Bronchial epithelial cell (primary cell): ENCODE data around the gene MPP3. TPM values are rescaled to one million over a fixed set of nuclear protein-coding genes. Genes with fewer than 3 reads are reported as not detected.
A peak's percentile ranks its signal among the peaks of the same experiment; 100 is the strongest.
"Not testable (repeated sequence)": the region's sequence is repeated elsewhere in the genome, so short reads cannot be mapped to it uniquely, and the experiment has no call there.

Source experiments
- DNase-seq: peaks from one replicate; pipeline ENCODE4 v3.0.0-alpha.2; 2010; ENCODE audit warnings: low read depth
- FAIRE-seq: peaks from 2 replicates; lab custom pipeline; 2011; peaks lifted over from hg19 to GRCh38; lab: Jason Lieb, UNC
- H3K27me3 ChIP-seq: 2 replicates; pipeline ENCODE4 v1.5.1; 2011; ENCODE audit warnings: low read length; ENCODE audit not compliant: control insufficient read depth, insufficient read depth
- H3K36me3 ChIP-seq: 2 replicates; pipeline ENCODE4 v1.5.1; 2011; ENCODE audit warnings: low read length; ENCODE audit not compliant: control insufficient read depth, insufficient read depth
- H3K4me3 ChIP-seq: 2 replicates; pipeline ENCODE4 v1.5.1; 2011; ENCODE audit warnings: mild to moderate bottlenecking, low read depth, low read length, control low read depth
- total RNA-seq: library from RNA; depleted of rRNA; stranded (reverse); fragments of >200 nt; gene quantifications from 2 replicates; pipeline ENCODE4 v1.2.1, GENCODE V29; 2014
- TF ChIP-seq, protein P1 (sequence below): IDR thresholded peaks from 2 replicates; pipeline ENCODE4 v1.5.1; 2011; ENCODE audit warnings: mild to moderate bottlenecking, moderate library complexity, low read length, control low read depth, inconsistent platforms; ENCODE audit not compliant: insufficient read depth, severe bottlenecking

MPP3 gene
- total RNA-seq, 1 donor from 2014 or later, result 9.7 TPM

DNA sequence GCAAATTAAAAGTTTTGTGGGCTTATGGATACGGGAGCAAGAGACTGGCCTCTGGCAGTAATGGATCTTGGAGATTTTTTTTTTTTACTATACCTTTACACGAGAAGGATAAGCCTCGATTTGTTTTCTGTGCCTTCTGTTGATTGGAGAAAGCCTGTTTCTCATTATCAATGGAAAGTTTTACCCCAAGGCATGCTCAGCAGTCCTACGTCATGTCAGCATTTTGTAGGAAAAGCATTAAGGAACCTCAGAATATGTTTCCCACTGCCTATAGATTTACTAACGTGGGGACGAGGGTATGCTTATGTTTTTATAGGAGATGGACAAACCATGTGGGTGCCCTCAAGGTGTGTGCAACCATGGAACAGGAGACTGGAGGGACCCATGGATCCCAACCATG is 40.9 kb upstream of the MPP3 start:
- H3K4me3 ChIP-seq, result no peak overlapping the region
- H3K27me3 ChIP-seq, result peaks cover 5% of the 10 kb centered on the region
- DNase-seq (no peak), FAIRE-seq (no peak)
- TF ChIP-seq, protein P1, sequence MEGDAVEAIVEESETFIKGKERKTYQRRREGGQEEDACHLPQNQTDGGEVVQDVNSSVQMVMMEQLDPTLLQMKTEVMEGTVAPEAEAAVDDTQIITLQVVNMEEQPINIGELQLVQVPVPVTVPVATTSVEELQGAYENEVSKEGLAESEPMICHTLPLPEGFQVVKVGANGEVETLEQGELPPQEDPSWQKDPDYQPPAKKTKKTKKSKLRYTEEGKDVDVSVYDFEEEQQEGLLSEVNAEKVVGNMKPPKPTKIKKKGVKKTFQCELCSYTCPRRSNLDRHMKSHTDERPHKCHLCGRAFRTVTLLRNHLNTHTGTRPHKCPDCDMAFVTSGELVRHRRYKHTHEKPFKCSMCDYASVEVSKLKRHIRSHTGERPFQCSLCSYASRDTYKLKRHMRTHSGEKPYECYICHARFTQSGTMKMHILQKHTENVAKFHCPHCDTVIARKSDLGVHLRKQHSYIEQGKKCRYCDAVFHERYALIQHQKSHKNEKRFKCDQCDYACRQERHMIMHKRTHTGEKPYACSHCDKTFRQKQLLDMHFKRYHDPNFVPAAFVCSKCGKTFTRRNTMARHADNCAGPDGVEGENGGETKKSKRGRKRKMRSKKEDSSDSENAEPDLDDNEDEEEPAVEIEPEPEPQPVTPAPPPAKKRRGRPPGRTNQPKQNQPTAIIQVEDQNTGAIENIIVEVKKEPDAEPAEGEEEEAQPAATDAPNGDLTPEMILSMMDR, result no peak
- H3K36me3 ChIP-seq, result no peaks in the 10 kb centered on the region

DNA sequence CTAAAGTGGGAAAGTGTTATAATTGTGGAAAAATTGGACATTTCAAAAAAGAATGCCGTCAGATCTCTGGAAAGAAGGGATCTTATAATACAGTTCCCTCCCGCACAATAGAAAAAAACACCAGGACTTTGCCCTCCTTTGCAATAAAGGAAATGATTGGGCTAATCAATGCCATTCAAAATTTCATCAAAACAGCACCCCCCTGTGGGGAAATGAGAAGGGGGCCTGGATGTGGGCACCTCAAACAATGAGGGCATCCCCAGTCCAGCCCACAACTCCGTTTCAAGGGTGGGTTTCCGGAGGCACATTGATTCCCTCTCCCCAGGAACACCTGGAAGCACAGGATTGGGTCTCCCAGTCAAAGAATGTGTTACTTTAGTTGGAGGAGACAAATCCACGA is 40.1 kb upstream of the MPP3 start:
- FAIRE-seq (no peak), DNase-seq (no peak)
- TF ChIP-seq, protein P1, result no peak
- H3K36me3 ChIP-seq, result no peaks in the 10 kb centered on the region
- peaks cover 7% of the 10 kb centered on the region for H3K27me3 ChIP-seq
- no peak overlapping the region for H3K4me3 ChIP-seq

DNA sequence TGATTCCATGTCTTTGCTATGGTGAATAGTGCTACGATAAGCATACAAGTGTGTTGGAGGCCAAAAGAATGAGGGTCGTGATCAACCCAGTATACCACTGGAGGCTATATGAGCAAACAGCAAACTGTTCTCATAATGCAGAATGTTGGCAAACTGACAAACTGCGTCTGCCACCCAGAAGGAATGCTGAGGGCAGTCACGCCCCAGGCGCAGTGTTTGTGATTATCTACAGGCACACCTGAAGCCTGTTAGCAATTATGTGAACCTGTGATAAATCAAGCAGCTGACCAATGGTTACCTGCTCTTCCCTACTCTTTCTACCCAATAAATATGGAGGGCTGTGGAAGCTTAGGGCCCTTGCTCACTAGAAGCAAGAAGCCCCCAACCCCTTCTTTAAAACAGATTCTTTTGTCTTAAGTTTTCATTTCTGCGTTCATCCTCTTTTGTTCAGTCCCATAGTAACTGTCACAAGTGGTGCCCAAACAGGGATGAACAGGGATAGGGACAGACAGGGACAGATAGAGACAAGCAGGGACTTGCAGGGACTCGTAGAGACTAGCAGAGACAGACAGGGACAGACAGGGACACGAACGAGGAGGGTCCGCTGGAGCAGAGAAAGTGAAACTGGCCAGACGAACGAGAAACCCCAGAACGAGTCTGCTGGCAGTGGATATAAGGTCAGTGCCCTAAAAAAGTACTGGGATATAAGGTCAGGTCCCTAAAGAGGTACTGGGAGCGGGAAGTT is 39.2 kb upstream of the MPP3 start:
- FAIRE-seq (no peak), DNase-seq (peak; percentile 34)
- peaks cover 7% of the 10 kb centered on the region for H3K27me3 ChIP-seq
- no peaks in the 10 kb centered on the region for H3K36me3 ChIP-seq
- no peak overlapping the region for H3K4me3 ChIP-seq
- TF ChIP-seq, protein P1, result no peak

DNA sequence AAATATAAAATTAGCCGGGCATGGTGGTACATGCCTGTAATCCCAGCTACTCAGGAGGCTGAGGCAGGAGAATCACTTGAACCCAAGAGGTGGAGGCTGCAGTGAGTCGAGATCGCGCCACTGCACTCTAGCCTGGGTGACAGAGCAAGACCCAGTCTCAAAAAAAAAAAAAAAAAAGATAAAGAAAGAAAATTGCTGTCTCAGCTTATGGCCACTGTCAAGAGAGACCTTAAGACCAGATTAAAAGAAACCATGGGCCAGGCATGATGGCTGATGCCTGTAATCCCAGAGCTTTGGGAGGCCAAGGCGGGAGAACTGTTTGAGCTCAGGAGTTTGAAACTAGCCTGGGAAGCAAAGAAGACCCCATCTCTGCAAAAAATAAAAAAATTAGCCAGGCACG is 36.1 kb upstream of the MPP3 start:
- not testable (repeated sequence) for H3K27me3 ChIP-seq, H3K4me3 ChIP-seq, H3K36me3 ChIP-seq, DNase-seq, FAIRE-seq

DNA sequence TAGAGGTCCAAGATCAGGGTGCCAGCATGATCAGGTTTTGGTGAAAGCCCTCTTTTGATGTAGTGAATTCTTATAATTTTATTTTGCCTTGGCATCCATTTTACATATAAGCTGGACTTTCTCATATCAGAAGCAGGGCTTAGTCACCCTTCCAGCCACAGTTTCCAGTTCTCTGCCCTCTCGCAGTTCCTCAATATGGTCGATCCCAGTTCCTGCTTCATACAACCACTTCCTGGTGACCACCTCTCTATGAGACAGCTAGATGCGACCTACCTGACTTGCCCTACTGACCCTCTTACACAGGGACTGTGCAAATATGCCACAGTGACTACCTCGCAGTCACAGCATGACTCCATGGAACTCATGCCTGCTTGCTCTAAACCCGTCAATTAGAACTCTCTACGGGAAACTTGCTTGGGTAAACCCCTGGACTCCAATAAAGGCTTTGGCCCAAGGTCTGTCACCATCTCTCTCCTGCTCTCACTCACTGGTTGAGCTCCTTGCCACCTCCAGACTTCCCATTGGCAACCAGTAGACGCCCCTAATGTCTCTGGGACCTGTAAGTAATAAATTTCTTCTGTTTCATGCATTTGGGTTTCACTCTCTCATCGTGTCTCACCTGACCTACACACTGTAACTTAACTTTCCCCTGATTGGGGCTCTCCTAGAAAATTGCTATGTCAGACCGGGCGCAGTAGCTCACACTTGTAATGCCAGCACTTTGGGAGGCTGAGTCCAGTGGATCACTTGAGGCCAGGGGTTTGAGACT is 35.5 kb upstream of the MPP3 start:
- FAIRE-seq (no peak), DNase-seq (no peak)
- H3K4me3 ChIP-seq, result no peak overlapping the region
- H3K36me3 ChIP-seq, result no peaks in the 10 kb centered on the region
- H3K27me3 ChIP-seq, result peaks cover 5% of the 10 kb centered on the region
- TF ChIP-seq, protein P1, result no peak

DNA sequence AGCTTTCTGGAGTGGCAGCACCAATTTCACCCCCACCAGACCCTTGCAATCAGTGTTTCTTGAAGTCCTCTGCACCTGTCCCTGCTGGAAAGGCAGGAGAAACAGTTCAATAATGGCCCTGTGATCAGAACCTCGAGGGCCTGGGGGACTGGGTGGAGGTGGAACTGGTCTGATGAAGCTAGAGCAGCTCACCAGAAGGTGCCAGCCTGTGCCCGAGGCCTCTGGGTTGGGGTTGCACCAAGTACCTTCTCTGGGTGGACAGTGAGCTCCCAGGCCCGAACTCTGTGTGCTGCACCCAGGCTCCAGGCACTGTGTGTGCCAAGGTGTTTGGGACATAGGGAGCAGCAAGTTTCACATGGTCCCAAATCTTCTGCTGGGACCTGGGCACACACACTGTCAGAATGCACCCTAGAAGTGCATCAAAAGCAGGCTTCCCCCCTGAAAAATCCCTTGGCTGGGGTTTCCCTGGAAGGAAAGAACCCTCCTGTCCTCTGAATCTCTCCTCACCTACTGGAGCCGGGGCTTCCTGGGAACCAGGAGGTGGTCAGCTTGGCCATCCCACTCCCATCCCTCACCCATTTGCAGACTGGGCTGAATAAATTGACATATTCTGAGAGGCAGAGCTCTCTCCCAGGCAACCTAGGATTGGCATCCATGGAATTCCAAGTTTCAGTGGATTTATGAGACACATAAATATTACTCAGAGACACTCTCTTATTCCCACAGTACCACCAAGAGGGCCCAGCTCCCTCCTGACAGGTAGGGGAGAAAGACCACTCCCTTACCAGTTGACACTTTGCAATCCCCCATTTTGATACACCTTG is 31.4 kb upstream of the MPP3 start:
- TF ChIP-seq, protein P1, result no peak
- no peak for DNase-seq
- Histone ChIP-seq H3K36me3 (no peaks in the 10 kb centered on the region), H3K4me3 (no peak overlapping the region), H3K27me3 (peaks cover 10% of the 10 kb centered on the region)
- FAIRE-seq, result no peak
